AG04450 (cell line): ENCODE results near the gene TDG. TPM values are rescaled to one million over a fixed set of nuclear protein-coding genes. Genes with fewer than 3 reads are reported as not detected.

Experiments used
- polyA plus RNA-seq: library from polyadenylated mRNA; depleted of rRNA; stranded (reverse); fragments of >200 nt; gene quantifications from 2 replicates; pipeline ENCODE4 v1.2.3, GENCODE V29; 2011; rRNA removed

Gene TDG
- polyA plus RNA-seq, 1 experiment: 28.4 TPM

Other genes starting within 250 kb of the TDG start
- gene NT5DC3, start 124.6 kb upstream of the TDG start, polyA plus RNA-seq: 2.8 and 3.4 TPM in 2 replicates
- gene HSP90B1, start 35.5 kb upstream of the TDG start, polyA plus RNA-seq: 600 and 848 TPM in 2 replicates
- 102 and 119 TPM in 2 replicates for gene GLT8D2, start 84.3 kb downstream of the TDG start, polyA plus RNA-seq
- 20.8 and 31.4 TPM in 2 replicates for gene HCFC2, start 98.7 kb downstream of the TDG start, polyA plus RNA-seq
- gene NFYB, start 172.3 kb downstream of the TDG start, polyA plus RNA-seq: 34.2 and 57.9 TPM in 2 replicates
- 673 and 740 TPM in 2 replicates for gene TXNRD1, start 249.9 kb downstream of the TDG start, polyA plus RNA-seq